NCI-H524 treated with DMSO at 0.1 percent for 48 hours (cell line): Measurements from ENCODE around the gene DTNA.

Experiments
- DNase-seq: peaks from one replicate; lab custom pipeline; 2025; lab: John Stamatoyannopoulos, UW

Gene DTNA

DNA sequence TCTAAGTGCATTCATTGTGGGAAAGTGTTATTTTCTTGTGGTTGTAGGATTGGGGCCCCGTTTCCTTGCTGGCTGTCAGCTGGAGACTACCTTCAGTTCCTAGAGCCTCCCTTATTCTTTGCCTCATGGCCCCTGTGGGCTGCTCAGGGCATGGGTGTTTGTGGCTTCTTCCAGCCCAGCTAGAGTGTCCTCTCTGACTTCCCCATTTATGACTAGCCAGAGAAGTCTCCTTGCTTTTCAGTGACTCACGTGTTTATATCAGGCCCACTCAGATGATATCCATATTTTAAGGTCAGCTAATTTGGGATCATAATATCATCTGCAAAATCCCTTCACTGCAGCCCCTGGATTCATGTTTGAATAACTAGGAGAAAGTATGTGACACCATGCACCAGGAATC, 62.8 kb downstream of the DTNA start:
- DNase-seq = no peak

DNA sequence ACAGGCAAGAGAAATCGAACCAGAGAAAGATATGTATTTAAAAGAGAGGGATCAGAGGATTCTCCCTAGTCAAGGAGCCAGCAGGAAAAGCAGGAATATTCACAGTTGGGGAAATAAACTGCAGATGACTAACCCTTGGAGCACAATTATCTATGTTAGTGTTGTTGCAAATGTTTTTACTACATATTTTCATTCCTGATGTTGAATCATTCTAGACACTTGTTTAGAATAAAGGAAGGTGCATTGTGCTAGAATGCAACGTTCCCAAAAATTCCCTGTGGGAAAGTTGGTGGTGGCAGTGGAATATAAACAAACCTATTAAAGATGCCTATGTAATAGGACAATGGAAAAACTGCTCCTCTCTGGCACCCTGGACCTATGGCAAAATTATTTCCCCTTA, 63.3 kb downstream of the DTNA start:
- no peak for DNase-seq

DNA sequence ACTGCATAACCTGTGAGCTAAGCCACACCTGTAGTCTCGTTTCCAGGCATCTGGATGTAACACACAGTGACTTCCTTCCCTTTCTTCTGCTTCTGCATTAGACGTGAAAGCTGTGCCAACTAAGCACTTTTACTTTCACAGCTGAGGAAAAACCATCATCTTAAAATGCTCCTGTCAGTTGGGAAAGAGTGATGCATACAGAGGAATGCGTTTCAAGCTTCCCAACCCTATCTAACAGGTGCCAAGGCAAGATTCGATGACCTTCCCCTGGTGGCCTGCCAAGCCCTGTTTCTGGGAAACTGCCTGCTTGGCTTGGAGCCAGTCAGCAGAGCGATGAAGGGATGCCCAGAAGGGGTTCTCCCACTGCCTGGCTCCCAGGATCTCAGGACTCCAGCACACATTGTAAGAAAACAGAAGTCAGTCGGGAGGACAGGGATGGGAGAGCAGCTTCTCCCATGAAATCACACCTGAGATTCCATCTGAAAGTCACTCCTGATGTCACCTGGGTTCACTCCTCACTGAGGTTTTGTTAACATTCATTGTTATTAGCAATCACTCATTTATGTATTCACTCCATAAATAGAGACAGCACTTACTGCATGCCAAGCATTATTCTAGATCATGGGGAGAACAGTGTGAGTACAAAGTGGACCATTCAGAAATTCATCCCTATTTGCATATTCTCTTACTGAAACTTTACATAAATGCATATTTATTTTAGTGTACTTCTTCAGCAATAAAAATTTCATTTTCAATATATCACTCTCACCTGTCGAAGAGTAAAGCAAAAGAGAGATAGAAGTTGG, 64.1 kb downstream of the DTNA start:
- DNase-seq = no peak

DNA sequence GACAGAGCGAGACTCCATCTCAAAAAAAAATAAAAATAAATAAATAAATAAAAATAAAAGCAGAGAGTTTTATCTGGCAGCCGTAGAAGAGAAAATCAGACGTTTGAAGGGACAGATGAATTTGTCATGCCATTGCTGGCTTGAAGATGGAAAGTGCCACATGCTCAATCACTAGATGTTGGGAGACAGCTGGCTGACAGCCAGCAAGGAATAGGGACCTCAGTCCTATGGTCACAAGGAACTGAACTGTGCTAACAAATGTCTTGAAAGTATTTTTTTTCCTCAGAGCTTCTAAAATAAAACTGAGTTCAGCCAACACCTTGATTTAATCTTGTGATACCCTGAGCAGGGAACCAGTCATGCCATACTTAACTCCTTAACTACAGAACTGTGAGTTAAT, 65.4 kb downstream of the DTNA start:
- no peak for DNase-seq

DNA sequence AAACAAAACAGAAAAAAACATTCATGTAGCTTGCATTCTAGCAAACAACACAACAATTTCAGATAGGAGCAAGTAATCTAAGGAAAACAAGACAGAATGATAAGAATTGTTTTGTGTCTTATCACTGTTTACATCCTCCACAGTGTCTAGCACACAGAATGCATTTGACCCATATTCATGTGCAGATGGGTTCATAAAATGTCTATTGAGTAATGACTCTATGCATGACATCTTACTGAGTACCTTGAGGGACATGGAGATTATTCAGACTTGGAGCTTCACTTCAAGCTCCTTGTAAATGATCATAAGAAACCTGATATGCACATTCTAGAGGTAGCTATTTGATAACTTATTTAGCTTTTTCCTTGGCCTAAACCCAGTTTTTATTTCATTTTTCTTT, 69.0 kb downstream of the DTNA start:
- DNase-seq = no peak

DNA sequence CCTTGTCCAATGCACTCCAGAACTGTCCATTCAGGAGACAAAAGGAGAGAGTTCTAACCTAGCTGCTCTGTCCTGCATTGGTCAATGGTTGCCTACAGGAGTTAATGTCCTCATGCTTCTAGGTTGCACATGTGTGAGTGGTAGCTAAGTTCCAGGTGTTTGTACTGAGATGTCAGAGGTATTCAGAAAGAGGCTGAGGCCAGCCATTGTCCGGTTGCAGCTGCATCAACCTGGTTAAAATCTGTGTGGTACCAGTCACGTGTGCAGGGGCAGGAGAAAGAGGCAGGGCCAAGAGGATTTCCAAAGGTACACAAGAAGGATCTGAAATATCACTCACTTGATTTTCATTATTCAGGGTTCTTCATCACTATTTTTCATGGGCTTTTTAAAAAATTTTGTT, 70.8 kb downstream of the DTNA start:
- no peak for DNase-seq

DNA sequence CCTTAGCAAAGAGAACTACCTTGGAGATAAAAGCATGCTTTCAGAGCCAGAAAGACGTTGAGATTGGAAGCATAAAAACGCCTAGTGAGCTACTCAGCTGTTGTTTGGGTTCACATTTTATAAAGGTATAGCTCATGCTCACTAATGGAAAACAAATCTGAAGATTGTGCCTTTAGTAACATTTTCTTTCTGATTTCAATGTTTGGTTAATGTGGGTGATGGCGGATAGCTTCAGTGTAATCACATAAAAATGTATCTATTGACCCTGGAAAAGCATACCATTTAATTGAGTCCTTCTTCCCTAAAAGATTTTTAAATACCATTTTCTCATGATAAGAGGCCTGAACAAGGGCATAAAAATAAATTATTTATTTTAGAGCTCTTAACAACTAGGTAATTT, 73.4 kb downstream of the DTNA start:
- DNase-seq = no peak

DNA sequence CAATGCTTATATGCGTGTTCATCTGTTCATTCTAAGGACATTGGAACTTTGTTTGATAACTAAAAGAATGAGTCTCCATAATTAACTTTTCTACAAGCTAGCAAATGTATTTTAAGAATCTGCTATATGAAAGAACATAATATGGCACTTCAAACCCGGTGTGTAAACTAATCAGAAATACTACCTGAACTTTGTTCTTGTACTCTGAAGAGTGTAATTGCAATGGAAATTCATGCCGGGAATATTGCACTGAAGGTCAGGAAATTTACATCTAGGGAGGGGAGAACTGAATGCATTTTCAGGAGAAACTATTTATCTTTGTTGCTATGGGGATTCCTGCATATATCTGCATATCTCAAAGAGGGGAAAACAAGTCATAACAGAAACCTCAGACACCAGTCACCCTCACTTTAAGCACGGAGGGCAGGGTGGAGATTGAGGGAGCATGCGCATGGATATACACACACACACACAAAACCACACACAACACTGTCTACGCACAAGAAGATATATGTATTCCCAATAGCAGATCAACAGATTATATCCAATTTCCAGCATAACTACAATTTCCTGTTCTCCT, 76.2 kb downstream of the DTNA start:
- DNase-seq = no peak

DNA sequence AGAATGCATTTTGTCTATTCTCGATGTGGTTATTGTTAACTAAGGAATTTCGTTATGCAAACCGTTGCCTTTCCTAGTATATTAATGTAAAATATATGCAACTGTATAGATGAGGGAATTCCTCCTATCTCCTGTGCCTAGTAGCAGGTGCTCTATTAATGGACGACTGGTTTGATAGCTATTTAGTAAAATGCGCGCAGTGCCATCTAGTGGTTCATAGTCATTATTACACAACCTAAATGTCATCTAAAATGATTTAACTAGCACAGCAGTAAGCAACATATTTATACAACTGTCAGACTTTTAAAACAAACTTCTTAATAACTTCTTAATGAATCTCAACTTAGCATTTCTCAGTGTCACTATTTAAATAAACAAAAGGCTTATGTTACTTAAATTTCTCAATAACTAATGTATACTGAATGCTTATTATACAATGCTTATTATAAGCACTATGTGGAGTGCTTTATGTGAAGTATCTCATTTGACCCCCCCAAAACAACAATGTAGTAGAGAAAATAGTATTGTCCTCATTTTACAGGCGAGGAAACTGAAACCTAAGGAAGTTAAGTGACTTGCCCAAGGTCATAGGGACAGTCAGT, 77.9 kb downstream of the DTNA start:
- DNase-seq = peak; percentile 45

DNA sequence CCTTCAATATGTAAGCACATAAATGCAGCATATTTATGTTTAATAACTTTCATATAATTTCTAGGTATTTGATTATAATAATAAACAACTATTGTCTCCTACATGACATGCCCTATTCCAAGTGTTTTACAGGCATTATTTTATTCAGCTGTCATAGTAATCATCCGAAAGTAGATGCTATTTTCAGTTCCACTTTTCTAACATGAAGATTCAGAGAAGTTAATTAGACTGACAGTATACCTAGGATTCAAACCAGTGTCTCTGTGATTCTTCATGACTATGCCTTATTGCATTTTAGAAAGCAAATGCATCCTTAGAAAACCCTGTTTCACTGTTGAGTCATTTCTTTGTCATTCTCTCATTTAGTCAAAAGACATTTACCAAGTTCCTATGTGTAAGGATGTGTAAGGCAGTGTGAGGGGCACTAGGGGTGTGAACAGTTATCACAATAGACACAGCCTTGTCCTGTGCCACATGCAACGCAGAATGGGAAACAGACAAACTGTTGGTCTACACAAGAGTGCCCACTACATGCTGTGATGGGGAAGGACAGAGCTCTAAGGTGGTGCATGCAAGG, 79.8 kb downstream of the DTNA start:
- DNase-seq = no peak

DNA sequence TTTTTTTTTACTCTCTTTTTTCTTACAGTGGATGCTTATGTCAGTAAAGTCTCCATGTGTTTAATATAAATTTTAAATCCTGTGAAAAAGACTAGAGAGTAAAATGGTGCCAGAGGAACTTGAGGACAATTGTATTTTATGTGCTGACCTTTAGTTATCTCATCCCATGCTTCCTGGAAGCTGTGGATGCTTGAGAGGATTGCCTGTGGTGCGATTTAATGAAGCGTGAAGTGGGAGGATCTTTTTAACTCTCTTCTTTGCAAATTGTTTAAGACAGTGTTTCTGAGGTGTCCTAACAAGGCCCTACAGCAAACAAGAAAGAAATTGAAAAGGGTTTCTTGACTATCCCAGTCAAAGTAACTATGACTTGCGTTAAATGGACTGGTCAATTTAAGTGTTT, 84.2 kb downstream of the DTNA start:
- no peak for DNase-seq

DNA sequence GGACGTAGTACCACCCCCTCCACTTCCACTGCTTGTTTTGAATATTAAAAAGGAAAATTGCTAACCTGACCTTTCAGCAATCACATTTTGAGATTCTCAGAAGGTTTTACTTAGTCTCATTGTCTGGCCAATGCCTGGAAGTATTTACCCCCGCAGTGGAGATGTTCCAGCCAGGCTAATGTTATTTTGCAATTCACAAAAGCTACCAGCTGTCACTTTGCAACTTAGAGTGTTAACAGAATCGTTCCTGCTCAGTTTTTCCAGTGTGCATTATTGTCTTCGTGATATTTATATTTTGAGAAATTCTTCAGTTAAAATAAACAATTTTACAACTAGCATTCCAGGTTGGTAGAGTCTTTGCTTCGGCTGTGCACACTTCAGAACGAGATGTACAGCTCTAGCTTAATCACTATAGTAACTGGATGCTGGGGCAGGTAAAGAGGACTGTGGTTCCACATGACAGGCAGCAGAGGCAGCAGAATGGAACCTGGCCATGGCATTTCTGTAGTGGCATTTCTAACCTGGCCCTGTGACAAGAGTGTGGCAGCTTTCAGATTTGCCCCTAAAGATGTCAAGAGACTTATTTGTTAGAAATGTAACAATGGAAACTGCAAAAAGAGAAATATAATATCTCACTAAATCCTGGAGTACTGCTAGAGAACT, 85.1 kb downstream of the DTNA start:
- DNase-seq = no peak

DNA sequence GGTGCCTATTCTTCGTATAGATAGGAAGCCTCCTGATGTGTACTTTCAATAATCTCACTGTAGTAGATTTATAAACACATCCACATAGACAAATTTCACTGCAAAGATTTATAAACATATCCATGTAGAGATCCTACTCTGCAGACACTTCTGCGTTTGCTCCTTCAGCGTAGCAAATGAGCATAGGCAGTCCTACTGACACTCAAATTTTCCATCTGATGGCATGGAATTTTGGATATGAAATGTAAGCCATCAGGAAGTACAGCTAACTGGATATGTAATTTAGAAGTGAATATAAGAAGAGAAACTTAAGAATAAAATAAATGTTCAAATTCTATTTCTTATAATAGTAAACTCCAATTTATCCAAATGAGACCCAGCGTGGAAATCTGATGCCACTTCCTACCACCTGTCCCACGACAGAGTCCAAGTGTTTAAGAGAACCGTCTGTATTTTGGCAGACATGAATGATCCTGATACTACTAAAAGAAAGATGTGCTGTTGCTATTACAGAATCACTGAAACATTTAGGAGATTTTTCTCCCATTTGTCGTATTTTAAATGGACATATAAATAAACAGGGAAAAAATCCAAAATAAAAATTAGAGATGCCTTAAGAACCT, 86.0 kb downstream of the DTNA start:
- DNase-seq = no peak

DNA sequence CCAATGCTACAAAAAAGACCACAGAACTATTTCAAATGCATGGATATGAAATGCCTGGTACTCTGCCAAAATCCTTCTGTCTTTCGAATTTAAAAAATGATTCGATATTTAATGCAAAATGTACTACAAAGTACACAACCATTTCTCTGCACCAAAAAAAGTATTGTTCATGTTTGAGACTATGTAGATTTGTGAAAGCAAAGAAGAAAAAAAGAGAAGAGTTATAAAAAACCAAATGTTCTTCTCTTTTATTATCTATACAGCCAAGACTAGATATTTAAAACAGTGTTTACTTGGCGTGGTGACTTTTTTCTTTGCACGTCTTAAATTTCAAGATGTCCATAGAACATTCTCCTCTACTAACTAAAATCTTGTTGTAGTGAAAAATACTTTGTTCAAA, 89.2 kb downstream of the DTNA start:
- DNase-seq = no peak

DNA sequence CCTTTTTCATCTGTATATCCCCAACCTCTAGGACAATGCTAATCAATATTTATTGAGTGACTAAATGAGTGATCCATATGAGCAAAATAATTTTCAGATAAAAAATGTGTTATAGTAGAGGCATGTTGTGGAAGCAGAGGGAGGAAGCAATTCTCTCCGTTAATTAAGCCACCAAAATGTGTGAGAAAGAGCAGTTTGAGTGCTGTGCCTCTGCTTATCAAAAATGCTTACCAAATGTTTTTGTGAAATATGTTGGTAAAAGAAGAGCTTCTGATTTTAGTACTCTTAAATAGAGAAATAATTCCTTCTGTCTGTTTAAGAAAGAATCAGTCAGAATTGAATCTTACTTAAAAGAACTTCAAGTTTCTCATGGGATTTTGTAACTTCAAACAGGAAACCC, 90.3 kb downstream of the DTNA start:
- no peak for DNase-seq

DNA sequence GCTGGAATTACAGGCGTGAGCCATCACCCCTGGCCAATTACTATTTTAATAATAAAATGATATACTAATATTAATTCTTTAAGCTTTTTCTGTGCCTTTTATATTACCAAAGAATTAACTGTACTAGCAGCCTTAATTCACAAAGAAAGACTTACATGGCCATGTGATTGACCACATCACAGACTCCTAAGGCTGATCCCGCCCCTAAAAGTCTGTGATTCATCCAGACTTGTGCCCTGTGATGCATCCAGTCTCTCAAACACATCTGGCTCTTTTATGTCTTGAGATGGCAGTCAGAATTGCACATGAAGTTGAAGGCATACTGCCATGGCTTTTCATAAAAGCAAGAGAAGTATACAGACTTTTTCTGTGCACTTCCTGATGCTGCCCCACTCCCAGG, 91.7 kb downstream of the DTNA start:
- DNase-seq = no peak

DNA sequence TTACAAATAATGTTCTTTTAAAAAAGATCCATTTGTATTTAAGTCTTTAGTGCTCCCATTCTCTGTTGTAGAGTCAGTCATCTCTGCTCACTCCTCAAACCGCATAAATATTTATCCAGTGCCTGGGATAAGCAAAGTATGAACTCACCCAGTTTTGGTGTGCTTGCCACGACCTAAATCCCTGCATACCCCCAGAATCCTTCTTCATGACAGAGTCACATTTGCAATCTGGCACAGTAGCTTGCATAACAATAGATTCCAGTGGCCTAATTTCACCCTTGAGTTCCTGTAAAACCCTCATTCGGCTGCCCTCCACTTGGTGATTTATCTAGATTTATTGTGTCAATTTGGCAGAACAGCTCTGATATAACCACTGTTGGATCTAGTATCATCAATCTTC, 92.9 kb downstream of the DTNA start:
- DNase-seq = no peak

DNA sequence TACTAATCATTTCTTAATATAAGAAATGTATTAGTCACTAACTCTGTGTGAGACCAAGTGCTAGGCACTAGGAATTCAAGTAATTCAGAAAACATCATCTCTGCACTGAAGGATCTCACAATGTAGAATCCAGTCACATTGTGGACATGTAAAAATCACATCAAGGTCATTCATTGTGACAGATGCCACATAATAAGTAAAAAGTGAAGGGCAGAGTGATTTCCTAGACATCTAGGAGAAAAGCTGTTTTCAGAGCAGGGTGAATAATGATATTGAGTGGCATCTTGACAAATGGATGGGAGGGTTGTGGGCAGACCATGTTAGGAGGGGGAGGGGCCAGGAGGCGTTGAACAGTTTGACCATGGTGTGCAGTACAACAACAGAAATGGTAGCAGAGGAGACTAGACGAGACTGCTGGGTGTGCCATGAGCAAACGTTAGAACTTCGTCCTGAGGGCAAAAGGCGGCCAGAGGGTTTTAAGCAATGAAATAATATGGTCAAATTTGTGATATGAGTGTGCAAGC, 93.8 kb downstream of the DTNA start:
- DNase-seq = no peak

DNA sequence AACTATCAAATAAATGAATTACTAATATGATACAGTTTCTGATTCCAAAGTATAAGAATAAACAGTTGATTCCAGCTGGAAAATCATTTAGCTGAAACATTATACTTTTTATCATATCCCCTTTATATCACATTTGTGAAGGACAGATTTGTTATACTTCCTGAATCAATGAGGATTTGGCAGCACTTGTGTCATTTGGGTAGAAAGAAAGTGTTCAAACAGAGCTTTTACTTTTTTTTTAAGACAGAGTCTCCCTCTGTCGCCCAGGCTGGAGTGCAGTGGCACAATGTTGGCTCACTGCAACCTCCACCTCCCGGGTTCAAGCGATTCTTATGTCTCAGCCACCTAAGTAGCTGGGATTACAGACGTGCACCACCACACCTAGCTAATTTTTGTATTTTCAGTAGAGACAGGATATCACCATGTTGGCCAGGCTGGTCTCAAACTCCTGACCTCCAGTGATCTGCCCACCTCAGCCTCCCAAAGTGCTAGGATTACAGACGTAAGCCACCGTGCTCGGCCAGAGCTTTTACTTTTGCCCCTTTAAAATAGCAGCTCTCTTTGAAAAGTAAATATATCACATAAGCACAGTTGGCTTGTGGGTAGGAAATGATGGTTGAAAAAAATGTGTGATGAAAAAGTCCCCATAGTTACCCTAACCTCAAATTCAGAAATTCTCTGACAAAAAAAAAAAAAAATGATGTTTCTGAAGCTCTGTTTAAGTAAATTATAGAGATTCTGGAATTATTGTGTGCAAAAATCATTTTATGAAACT, 95.2 kb downstream of the DTNA start:
- no peak for DNase-seq

DNA sequence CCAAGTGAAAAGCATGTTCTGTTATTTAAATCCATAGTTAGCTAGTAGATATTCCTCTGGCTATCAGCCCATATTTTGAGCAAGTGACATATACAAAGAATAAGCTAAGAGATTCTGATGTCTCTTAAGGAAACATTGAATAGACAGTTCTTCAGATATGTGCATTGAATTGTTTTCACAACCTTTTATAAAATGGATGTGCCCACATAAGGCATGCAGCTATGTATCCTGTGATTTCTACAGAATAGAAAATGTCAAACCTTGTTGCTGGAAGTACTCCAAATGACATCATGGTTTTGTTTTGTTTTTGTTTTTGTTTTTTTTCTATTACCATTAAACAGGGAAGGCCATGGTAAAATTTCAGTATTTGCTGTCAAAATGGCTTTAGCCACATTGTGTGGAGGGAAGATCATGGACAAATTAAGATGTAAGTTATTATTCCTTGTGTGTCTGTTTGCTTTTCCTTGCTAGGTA, 95.8 kb downstream of the DTNA start:
- no peak for DNase-seq

DNA sequence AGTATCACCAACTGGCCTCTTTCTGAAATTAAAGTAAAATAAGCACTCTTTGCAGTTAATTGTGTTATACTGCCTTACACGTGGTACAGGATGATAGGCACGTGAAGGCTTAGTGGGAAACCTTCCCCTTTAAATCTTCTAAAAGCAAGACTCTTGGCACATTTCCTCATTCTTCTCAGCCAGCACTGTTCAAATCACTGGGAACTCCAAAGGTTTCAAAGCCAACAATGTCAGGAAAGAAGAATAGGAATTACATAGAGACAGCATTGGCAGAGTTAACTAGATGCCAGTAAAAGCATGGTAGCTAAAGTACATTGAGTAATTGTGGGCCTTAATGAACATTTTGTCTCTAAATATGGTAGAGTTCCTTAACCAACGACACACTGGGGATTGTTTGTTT, 96.4 kb downstream of the DTNA start:
- DNase-seq = no peak
